Measurements from ENCODE around the gene FAM81B. TPM values are rescaled to one million over a fixed set of nuclear protein-coding genes. Genes with fewer than 3 reads are reported as not detected.

Gene FAM81B
- polyA plus RNA-seq, 1 donor (not counting 4 experiments of a cell fraction or from before 2014, with no cell fraction given): not detected

- H3K4me1 ChIP-seq (ENCODE audit: control insufficient read depth, extremely low read depth, insufficient read depth, low read length): no peaks in the 10 kb centered on the region
- H3K36me3 ChIP-seq (ENCODE audit: control insufficient read depth in 2 of 2, extremely low read depth in 1 of 2, insufficient read depth in 2 of 2, low read length in 2 of 2): no peaks in the 10 kb centered on the region
- H3K9ac ChIP-seq (ENCODE audit: control insufficient read depth, extremely low read depth, insufficient read depth, low read length): no peak overlapping the region
- dilution Hi-C loops (cut with MboI; ENCODE audit: extremely low pct_ligation_motif_present, low sequenced_read_pairs): no loop called here
- no peak overlapping the region for H3K27ac ChIP-seq (ENCODE audit: control insufficient read depth, insufficient read depth, low read length)
- no peaks in the 10 kb centered on the region for H3K9me1 ChIP-seq (ENCODE audit: control insufficient read depth, extremely low read depth, insufficient read depth, low read length)
- FAIRE-seq (no peak), DNase-seq (ENCODE audit: low read depth, low spot score) (no peak)
- H4K20me1 ChIP-seq (ENCODE audit: control insufficient read depth, extremely low read depth, insufficient read depth, low read length): no peaks in the 10 kb centered on the region
- H3K4me2 ChIP-seq (ENCODE audit: control insufficient read depth, extremely low read depth, insufficient read depth, low read depth, low read length): no peak overlapping the region
- no peak overlapping the region for H3K4me3 ChIP-seq (ENCODE audit: control insufficient read depth in 2 of 3, extremely low read depth in 1 of 3, insufficient read depth in 2 of 3, low read depth in 1 of 3, low read length in 3 of 3)
- TF ChIP-seq, protein P1, sequence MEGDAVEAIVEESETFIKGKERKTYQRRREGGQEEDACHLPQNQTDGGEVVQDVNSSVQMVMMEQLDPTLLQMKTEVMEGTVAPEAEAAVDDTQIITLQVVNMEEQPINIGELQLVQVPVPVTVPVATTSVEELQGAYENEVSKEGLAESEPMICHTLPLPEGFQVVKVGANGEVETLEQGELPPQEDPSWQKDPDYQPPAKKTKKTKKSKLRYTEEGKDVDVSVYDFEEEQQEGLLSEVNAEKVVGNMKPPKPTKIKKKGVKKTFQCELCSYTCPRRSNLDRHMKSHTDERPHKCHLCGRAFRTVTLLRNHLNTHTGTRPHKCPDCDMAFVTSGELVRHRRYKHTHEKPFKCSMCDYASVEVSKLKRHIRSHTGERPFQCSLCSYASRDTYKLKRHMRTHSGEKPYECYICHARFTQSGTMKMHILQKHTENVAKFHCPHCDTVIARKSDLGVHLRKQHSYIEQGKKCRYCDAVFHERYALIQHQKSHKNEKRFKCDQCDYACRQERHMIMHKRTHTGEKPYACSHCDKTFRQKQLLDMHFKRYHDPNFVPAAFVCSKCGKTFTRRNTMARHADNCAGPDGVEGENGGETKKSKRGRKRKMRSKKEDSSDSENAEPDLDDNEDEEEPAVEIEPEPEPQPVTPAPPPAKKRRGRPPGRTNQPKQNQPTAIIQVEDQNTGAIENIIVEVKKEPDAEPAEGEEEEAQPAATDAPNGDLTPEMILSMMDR (optimal IDR thresholded peaks at IDR 0.05 in 1 of 3, IDR thresholded peaks at IDR 0.05 in 1 of 3, conservative IDR thresholded peaks at IDR 0.05 in 1 of 3; ENCODE audit: extremely low read depth in 1 of 3, insufficient read depth in 2 of 3, low read length in 3 of 3): no peak
- TF ChIP-seq EZH2 (IDR thresholded peaks at IDR 0.05; ENCODE audit: low read length): no peak
- no peaks in the 10 kb centered on the region for H3K79me2 ChIP-seq (ENCODE audit: control insufficient read depth, insufficient read depth, low read length)
- no peaks in the 10 kb centered on the region for H3K27me3 ChIP-seq (ENCODE audit: control insufficient read depth, extremely low read depth, insufficient read depth, low read length)
- H2AFZ ChIP-seq (ENCODE audit: control insufficient read depth, low read length): no peak overlapping the region
- H3K9me3 ChIP-seq (ENCODE audit: control insufficient read depth, low read depth, low read length): no peaks in the 10 kb centered on the region
These were observed 31.7 kb downstream of the FAM81B start for GRCh38 chr5:95422838-95423237.

DNA sequence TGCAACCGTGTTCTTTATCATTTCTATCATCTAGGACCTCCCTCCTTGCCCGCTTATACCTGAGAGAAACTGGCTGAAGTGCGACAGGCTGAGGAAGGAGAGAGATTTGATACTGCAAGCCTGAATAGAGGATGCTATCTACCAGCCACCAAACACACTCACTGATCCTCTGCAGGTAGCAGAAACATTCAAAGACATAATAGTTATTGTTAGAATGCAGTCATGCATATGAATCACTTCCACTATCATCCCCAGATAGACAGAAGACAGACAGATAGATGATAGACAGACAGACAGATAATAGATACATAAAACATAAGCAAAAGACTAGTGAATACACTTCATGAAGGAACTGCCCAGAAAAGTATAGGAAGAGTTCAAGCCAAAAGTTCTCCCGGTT lies 32.9 kb downstream of the FAM81B start:
- no peak overlapping the region for H3K4me3 ChIP-seq (ENCODE audit: control insufficient read depth in 2 of 3, extremely low read depth in 1 of 3, insufficient read depth in 2 of 3, low read depth in 1 of 3, low read length in 3 of 3)
- no peak for TF ChIP-seq EZH2 (IDR thresholded peaks at IDR 0.05; ENCODE audit: low read length)
- TF ChIP-seq, protein P1 (optimal IDR thresholded peaks at IDR 0.05 in 1 of 3, IDR thresholded peaks at IDR 0.05 in 1 of 3, conservative IDR thresholded peaks at IDR 0.05 in 1 of 3; ENCODE audit: extremely low read depth in 1 of 3, insufficient read depth in 2 of 3, low read length in 3 of 3): no peak
- H3K4me2 ChIP-seq (ENCODE audit: control insufficient read depth, extremely low read depth, insufficient read depth, low read depth, low read length): no peak overlapping the region
- FAIRE-seq: no peak
- no peaks in the 10 kb centered on the region for H3K9me3 ChIP-seq (ENCODE audit: control insufficient read depth, low read depth, low read length)
- H3K79me2 ChIP-seq (ENCODE audit: control insufficient read depth, insufficient read depth, low read length): no peaks in the 10 kb centered on the region
- dilution Hi-C loops (cut with MboI; ENCODE audit: extremely low pct_ligation_motif_present, low sequenced_read_pairs): no loop called here
- DNase-seq (ENCODE audit: low read depth, low spot score): no peak
- H3K27ac ChIP-seq (ENCODE audit: control insufficient read depth, insufficient read depth, low read length): no peak overlapping the region
- no peaks in the 10 kb centered on the region for H4K20me1 ChIP-seq (ENCODE audit: control insufficient read depth, extremely low read depth, insufficient read depth, low read length)
- no peak overlapping the region for H2AFZ ChIP-seq (ENCODE audit: control insufficient read depth, low read length)
- no peak overlapping the region for H3K9ac ChIP-seq (ENCODE audit: control insufficient read depth, extremely low read depth, insufficient read depth, low read length)
- no peaks in the 10 kb centered on the region for H3K9me1 ChIP-seq (ENCODE audit: control insufficient read depth, extremely low read depth, insufficient read depth, low read length)
- H3K4me1 ChIP-seq (ENCODE audit: control insufficient read depth, extremely low read depth, insufficient read depth, low read length): no peaks in the 10 kb centered on the region
- no peaks in the 10 kb centered on the region for H3K27me3 ChIP-seq (ENCODE audit: control insufficient read depth, extremely low read depth, insufficient read depth, low read length)
- no peaks in the 10 kb centered on the region for H3K36me3 ChIP-seq (ENCODE audit: control insufficient read depth in 2 of 2, extremely low read depth in 1 of 2, insufficient read depth in 2 of 2, low read length in 2 of 2)
